GM12878 (cell line): Measurements from ENCODE around the gene GP9. TPM values are rescaled to one million over a fixed set of nuclear protein-coding genes. Genes with fewer than 3 reads are reported as not detected.

Experiments used
- ATAC-seq: fragments of 200-7000 bp; cut with Tn5 transposase; 3 replicates; pipeline ENCODE4 v1.9.1; 2020; ENCODE audit warnings: mild to moderate bottlenecking, moderate library complexity
- BruUV-seq: library from RNA; stranded (reverse); fragments of 400-500 nt; replicated peaks from 2 replicates; lab custom pipeline; 2021; lab: Mats Ljungman, UMichigan
- CTCF ChIA-PET: fragments of 300-600 bp; sonication (Branson Sonifier 250); formaldehyde crosslinking; extraction: SDS; loops from one replicate; lab custom pipeline; 2021; ENCODE audit warnings: inconsistent platforms; lab: Yijun Ruan, JAX
- POLR2A ChIA-PET: fragments of 350-600 bp; formaldehyde crosslinking; extraction: SDS; loops from one replicate; lab custom pipeline; 2021; ENCODE audit warnings: inconsistent platforms; lab: Charles Lee
- RAD21 ChIA-PET: fragments of 300-600 bp; sonication (Branson Sonifier 250); formaldehyde crosslinking; loops from one replicate; lab custom pipeline; 2023; ENCODE audit warnings: antibody characterized with exemption; ENCODE audit not compliant: unreplicated experiment; lab: Charles Lee
- SMC1A ChIA-PET: fragments of 300-600 bp; sonication (Branson Sonifier 250); formaldehyde crosslinking; loops from one replicate; lab custom pipeline; 2023; ENCODE audit not compliant: unreplicated experiment, uncharacterized antibody; lab: Charles Lee
- DNase-seq: peaks from one replicate; pipeline ENCODE4 v3.0.0-alpha.2; 2011; ENCODE audit warnings: low read depth, low spot score
- FAIRE-seq: peaks from 3 replicates; lab custom pipeline; 2011; peaks lifted over from hg19 to GRCh38; lab: Jason Lieb, UNC
- H2AFZ ChIP-seq: 2 replicates; pipeline ENCODE4 v1.6.0; 2011; ENCODE audit warnings: low read depth, low read length, control low read depth; ENCODE audit not compliant: control insufficient read depth
- H3K27ac ChIP-seq: 2 replicates; pipeline ENCODE4 v1.5.1; 2011; ENCODE audit warnings: control low read depth; ENCODE audit not compliant: control insufficient read depth, insufficient read depth
- H3K27me3 ChIP-seq, 2 experiments: replicated peaks in 1 of 2; 2 replicates each; pipeline versions ENCODE4 v1.6.0 to v1.6.1; 2011; ENCODE audit warnings: low read length in 1 of 2; ENCODE audit not compliant: control insufficient read depth in 2 of 2, insufficient read depth in 2 of 2
- H3K36me3 ChIP-seq, 2 experiments: 2 replicates each; pipeline ENCODE4 v1.5.1; 2011; ENCODE audit warnings: low read length in 1 of 2; ENCODE audit not compliant: control insufficient read depth in 2 of 2, insufficient read depth in 2 of 2
- H3K4me1 ChIP-seq: 2 replicates; pipeline ENCODE4 v1.6.1; 2011; ENCODE audit warnings: mild to moderate bottlenecking, low read length, moderate library complexity, mixed read lengths; ENCODE audit not compliant: control insufficient read depth, insufficient read depth
- H3K4me2 ChIP-seq: 2 replicates; pipeline ENCODE4 v1.6.0; 2011; ENCODE audit warnings: control low read depth; ENCODE audit not compliant: control insufficient read depth, insufficient read depth
- H3K4me3 ChIP-seq: fragments of 200-600 bp; sonication (generic); 2 replicates; pipeline ENCODE4 v1.5.1; 2016
- H3K79me2 ChIP-seq: 2 replicates; pipeline ENCODE4 v1.6.0; 2011; ENCODE audit warnings: low read length; ENCODE audit not compliant: control insufficient read depth, insufficient read depth
- H3K9ac ChIP-seq: 2 replicates; pipeline ENCODE4 v1.8.0; 2011; ENCODE audit warnings: low read length, control low read depth, mixed read lengths; ENCODE audit not compliant: control insufficient read depth, insufficient read depth
- H3K9me3 ChIP-seq: replicated peaks from 3 replicates; pipeline ENCODE4 v1.5.1; 2011; ENCODE audit warnings: mild to moderate bottlenecking, low read length; ENCODE audit not compliant: control insufficient read depth, insufficient read depth
- H4K20me1 ChIP-seq: 2 replicates; pipeline ENCODE4 v1.6.0; 2011; ENCODE audit not compliant: control insufficient read depth, insufficient read depth
- CBX3 ChIP-seq: fragments of 200-600 bp; sonication (generic); IDR thresholded peaks from 2 replicates; pipeline ENCODE4 v1.6.1; 2016; ENCODE audit warnings: low read depth, borderline replicate concordance
- CHD2 ChIP-seq: IDR thresholded peaks from 2 replicates; pipeline ENCODE4 v1.6.1; 2011; ENCODE audit warnings: low read depth, low read length, improper control_type of control experiment, borderline replicate concordance
- DPF2 ChIP-seq: fragments of 450-650 bp; IDR thresholded peaks from 2 replicates; pipeline ENCODE4 v1.6.1; 2017; ENCODE audit warnings: mild to moderate bottlenecking
- EGR1 ChIP-seq, 2 experiments: IDR thresholded peaks; 1 replicate in 1 of 2; 2 replicates in 1 of 2; pipeline ENCODE4 v1.6.1; 2011 to 2012; ENCODE audit warnings: low read depth in 2 of 2, low read length in 2 of 2, borderline replicate concordance in 1 of 2, mild to moderate bottlenecking in 1 of 2, moderate library complexity in 1 of 2
- HDAC6 ChIP-seq: fragments of 200-600 bp; sonication (generic); IDR thresholded peaks from one replicate; pipeline ENCODE4 v1.8.0; 2017; ENCODE audit warnings: antibody characterized with exemption; ENCODE audit not compliant: unreplicated experiment
- POLR2A ChIP-seq: IDR thresholded peaks from 2 replicates; pipeline ENCODE4 v1.6.1; 2011; ENCODE audit warnings: low read depth, mild to moderate bottlenecking, low read length
- SIX5 ChIP-seq: IDR thresholded peaks from 2 replicates; pipeline ENCODE4 v1.6.1; 2011; ENCODE audit warnings: mild to moderate bottlenecking, low read depth, low read length, moderate library complexity; ENCODE audit not compliant: severe bottlenecking
- SMAD1 ChIP-seq: fragments of 450-650 bp; IDR thresholded peaks from 2 replicates; pipeline ENCODE4 v1.6.1; 2018; ENCODE audit warnings: mild to moderate bottlenecking, low read depth; ENCODE audit not compliant: partially characterized antibody
- SMAD5 ChIP-seq: IDR thresholded peaks from 2 replicates; pipeline ENCODE4 v1.6.1; 2016; ENCODE audit warnings: antibody characterized with exemption, low read depth
- TCF3 ChIP-seq: IDR thresholded peaks from 2 replicates; pipeline ENCODE4 v1.6.1; 2012; ENCODE audit warnings: low read depth, mild to moderate bottlenecking, low read length, borderline replicate concordance; ENCODE audit not compliant: insufficient read depth
- ZBED1 ChIP-seq: IDR thresholded peaks from 2 replicates; pipeline ENCODE4 v1.6.1; 2016; ENCODE audit warnings: borderline replicate concordance
- ZNF622 ChIP-seq: fragments of 450-650 bp; IDR thresholded peaks from 2 replicates; pipeline ENCODE4 v1.6.1; 2017; ENCODE audit warnings: mild to moderate bottlenecking, inconsistent platforms
- WGBS: methylation state at CpG from one replicate; pipeline ENCODE4 v1.1.6; 2016; ENCODE audit warnings: low lambda C conversion rate; ENCODE audit not compliant: insufficient replicate concordance, insufficient coverage; ENCODE audit errors: missing lambda C conversion rate; 5-methylcytosine and 5-hydroxymethylcytosine counted together
- in situ Hi-C: fragments of 300-500 bp; cut with MboI; formaldehyde crosslinking; loops from 9 replicates; pipeline ENCODE4 v1.14.3; 2018; ENCODE audit warnings: mixed read lengths
- intact Hi-C: fragments of 100-400 bp; cut with micrococcal nuclease; formaldehyde crosslinking; loops from one replicate; pipeline ENCODE4 v1.14.2; 2022; ENCODE audit not compliant: unreplicated experiment
- polyA plus RNA-seq, 11 experiments: library from polyadenylated mRNA; depleted of rRNA in 4 of 11; unstranded in 6 of 11; stranded (reverse) in 5 of 11; fragments of >200 nt; fragmentation: Nextera tagmentation in 4 of 11; fragmentation: Illumina TruSeq in 1 of 11; extraction: Ambion mirVana in 4 of 11; extraction: Trizol in 1 of 11; gene quantifications; 1 replicate in 1 of 11; 2 replicates in 10 of 11; pipeline versions ENCODE4 v1.2.1 to v1.2.3, GENCODE V29; 2011 to 2016; ENCODE audit warnings: inconsistent platforms in 2 of 11, missing spikeins in 2 of 11, low read depth in 1 of 11
- total RNA-seq, 4 experiments: library from RNA; depleted of rRNA in 3 of 4; stranded (reverse); fragments of >200 nt in 3 of 4; fragmentation: Illumina TruSeq in 1 of 4; extraction: Trizol in 1 of 4; gene quantifications; 2 replicates each; pipeline versions ENCODE4 v1.2.1 to v1.2.3, GENCODE V29; 2013 to 2021
- TF ChIP-seq, protein P1 (sequence below): fragments of 450-650 bp; IDR thresholded peaks from 2 replicates; pipeline ENCODE4 v1.6.1; 2018; ENCODE audit warnings: mild to moderate bottlenecking, low read depth, moderate library complexity; ENCODE audit not compliant: partially characterized antibody
- TF ChIP-seq, protein P2 (sequence below): fragments of 450-650 bp; IDR thresholded peaks from 2 replicates; pipeline ENCODE4 v1.6.1; 2016; ENCODE audit warnings: mild to moderate bottlenecking
- TF ChIP-seq, protein P3 (sequence below): IDR thresholded peaks from 2 replicates; pipeline ENCODE4 v1.6.1; 2011; ENCODE audit warnings: borderline replicate concordance, low read depth, mild to moderate bottlenecking, moderate library complexity, low read length; ENCODE audit not compliant: insufficient read depth, poor library complexity, severe bottlenecking
- TF ChIP-seq, protein P4 (sequence below): IDR thresholded peaks from 2 replicates; pipeline ENCODE4 v1.6.1; 2011; ENCODE audit warnings: low read depth, low read length, improper control_type of control experiment, borderline replicate concordance

GP9 gene
- total and polyA plus RNA-seq, 10 of the 15 experiments (the other 5 are each of a cell fraction or from before 2014, with no cell fraction given), result 0.15 TPM; not detected in 9

DNA sequence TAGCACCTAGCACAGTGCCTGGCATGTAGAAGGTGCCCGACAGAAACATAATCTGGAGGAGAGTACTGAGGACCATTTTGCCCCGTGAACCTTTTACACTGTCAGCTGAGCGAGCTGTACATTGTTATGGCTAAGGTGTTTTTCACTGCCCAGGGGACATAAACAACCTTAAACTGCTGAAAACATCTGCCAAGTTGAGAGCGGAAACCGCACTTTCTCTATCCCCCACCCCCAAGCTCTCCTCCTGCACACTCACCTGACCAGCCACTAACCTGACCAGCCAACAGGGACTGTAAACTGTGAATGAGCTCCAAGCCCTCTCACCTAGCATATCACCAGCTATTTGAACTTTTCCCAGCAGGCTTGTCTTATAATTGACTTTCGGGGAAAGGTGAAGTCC is 43.5 kb downstream of the GP9 start (continued):
- TF ChIP-seq, protein P1, sequence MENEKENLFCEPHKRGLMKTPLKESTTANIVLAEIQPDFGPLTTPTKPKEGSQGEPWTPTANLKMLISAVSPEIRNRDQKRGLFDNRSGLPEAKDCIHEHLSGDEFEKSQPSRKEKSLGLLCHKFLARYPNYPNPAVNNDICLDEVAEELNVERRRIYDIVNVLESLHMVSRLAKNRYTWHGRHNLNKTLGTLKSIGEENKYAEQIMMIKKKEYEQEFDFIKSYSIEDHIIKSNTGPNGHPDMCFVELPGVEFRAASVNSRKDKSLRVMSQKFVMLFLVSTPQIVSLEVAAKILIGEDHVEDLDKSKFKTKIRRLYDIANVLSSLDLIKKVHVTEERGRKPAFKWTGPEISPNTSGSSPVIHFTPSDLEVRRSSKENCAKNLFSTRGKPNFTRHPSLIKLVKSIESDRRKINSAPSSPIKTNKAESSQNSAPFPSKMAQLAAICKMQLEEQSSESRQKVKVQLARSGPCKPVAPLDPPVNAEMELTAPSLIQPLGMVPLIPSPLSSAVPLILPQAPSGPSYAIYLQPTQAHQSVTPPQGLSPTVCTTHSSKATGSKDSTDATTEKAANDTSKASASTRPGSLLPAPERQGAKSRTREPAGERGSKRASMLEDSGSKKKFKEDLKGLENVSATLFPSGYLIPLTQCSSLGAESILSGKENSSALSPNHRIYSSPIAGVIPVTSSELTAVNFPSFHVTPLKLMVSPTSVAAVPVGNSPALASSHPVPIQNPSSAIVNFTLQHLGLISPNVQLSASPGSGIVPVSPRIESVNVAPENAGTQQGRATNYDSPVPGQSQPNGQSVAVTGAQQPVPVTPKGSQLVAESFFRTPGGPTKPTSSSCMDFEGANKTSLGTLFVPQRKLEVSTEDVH, result no peak
- TF ChIP-seq CHD2, result no peak
- TF ChIP-seq SMAD1, result no peak
- TF ChIP-seq DPF2, result no peak
- no peak for TF ChIP-seq SIX5

DNA sequence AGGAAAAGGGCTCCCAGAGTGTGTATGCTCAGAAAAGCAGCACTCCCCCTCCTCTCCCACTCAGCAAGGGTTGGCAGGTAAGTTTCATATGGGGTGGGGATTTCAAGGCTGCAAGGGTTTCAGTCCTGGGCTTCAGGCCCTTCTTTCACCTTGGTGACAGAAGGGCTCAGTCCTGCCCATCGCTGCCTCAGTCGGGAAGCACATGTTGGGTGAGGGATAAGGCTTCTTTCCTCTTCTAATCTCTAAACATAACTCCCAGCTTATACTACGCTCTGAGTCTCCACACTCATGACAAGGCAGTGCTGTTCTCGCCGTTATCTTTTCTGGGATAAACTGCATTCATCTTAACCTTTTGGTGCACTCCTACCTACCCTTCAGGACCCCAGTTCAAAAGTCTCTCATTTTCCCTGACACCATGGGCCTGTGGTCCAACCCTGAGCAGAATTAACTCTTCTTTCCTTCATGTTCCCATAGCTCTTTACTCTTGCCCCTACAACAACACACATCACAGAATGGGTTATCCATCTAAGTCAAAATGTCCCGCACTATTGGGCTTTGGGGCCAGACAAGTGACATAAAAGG is 44.0 kb downstream of the GP9 start:
- intact Hi-C loops (no loop called here), in situ Hi-C loops (no loop called here)
- H3K36me3 ChIP-seq, result peaks cover 0 to 8% of the 10 kb centered on the region in 2 experiments; a peak in 1 of 4 replicates
- ChIA-PET SMC1A (no interaction called here), POLR2A (no interaction called here), CTCF (interaction anchor here (0.7 to 1.1 kb wide), 3 partner anchors 9 to 75 kb away, joined by 3 read pairs; no protein-coding TSS in a partner anchor), RAD21 (no interaction called here)
- DNase-seq (no peak), ATAC-seq (no peak), FAIRE-seq (no peak)
- no peaks in the 10 kb centered on the region for H3K9me3 ChIP-seq
- no peak overlapping the region for H3K4me2 ChIP-seq
- WGBS, result 97% methylated on average over 6 of the region's 6 CpGs
- no peaks in the 10 kb centered on the region for H3K27me3 ChIP-seq
- no peak overlapping the region for H3K27ac ChIP-seq
- no peak overlapping the region for H3K4me3 ChIP-seq
- no peak overlapping the region for H2AFZ ChIP-seq
- H3K79me2 ChIP-seq, result no peaks in the 10 kb centered on the region
- no peak overlapping the region for H3K9ac ChIP-seq
- H4K20me1 ChIP-seq, result no peaks in the 10 kb centered on the region
- H3K4me1 ChIP-seq, result no peaks in the 10 kb centered on the region
- no TSS peak for BruUV-seq
- TF ChIP-seq HDAC6 (no peak), ZBED1 (no peak), ZNF622 (no peak), CBX3 (no peak), POLR2A (no peak), SMAD5 (no peak), TCF3 (no peak), EGR1 (IDR thresholded peaks at IDR 0.05; ENCODE audit: borderline replicate concordance in 1 of 2, low read depth in 2 of 2, low read length in 2 of 2) (no peak)
- TF ChIP-seq, protein P2, sequence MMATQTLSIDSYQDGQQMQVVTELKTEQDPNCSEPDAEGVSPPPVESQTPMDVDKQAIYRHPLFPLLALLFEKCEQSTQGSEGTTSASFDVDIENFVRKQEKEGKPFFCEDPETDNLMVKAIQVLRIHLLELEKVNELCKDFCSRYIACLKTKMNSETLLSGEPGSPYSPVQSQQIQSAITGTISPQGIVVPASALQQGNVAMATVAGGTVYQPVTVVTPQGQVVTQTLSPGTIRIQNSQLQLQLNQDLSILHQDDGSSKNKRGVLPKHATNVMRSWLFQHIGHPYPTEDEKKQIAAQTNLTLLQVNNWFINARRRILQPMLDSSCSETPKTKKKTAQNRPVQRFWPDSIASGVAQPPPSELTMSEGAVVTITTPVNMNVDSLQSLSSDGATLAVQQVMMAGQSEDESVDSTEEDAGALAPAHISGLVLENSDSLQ, result no peak
- TF ChIP-seq, protein P3, sequence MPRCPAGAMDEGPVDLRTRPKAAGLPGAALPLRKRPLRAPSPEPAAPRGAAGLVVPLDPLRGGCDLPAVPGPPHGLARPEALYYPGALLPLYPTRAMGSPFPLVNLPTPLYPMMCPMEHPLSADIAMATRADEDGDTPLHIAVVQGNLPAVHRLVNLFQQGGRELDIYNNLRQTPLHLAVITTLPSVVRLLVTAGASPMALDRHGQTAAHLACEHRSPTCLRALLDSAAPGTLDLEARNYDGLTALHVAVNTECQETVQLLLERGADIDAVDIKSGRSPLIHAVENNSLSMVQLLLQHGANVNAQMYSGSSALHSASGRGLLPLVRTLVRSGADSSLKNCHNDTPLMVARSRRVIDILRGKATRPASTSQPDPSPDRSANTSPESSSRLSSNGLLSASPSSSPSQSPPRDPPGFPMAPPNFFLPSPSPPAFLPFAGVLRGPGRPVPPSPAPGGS, result no peak
- TF ChIP-seq, protein P4, sequence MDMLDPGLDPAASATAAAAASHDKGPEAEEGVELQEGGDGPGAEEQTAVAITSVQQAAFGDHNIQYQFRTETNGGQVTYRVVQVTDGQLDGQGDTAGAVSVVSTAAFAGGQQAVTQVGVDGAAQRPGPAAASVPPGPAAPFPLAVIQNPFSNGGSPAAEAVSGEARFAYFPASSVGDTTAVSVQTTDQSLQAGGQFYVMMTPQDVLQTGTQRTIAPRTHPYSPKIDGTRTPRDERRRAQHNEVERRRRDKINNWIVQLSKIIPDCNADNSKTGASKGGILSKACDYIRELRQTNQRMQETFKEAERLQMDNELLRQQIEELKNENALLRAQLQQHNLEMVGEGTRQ, result no peak
